AG04449 (cell line): ENCODE measurements around the gene BAIAP2L1.

ENCODE experiments used
- CTCF ChIA-PET: fragments of 350-600 bp; formaldehyde crosslinking; extraction: SDS; loops from one replicate; lab custom pipeline; 2021; ENCODE audit warnings: antibody characterized with exemption; lab: Yijun Ruan, JAX
- POLR2A ChIA-PET: fragments of 400-600, 350-600 bp; formaldehyde crosslinking; extraction: SDS; loops from one replicate; lab custom pipeline; 2020; ENCODE audit warnings: antibody characterized with exemption, inconsistent platforms; lab: Yijun Ruan, JAX
- DNase-seq: peaks from one replicate; pipeline ENCODE4 v3.0.0-alpha.2; 2010; ENCODE audit warnings: low read depth, low spot score
- H3K4me3 ChIP-seq: 2 replicates; pipeline ENCODE4 v1.5.1; 2011; ENCODE audit warnings: low read depth, mild to moderate bottlenecking, control low read depth, low read length
- CTCF ChIP-seq: IDR thresholded peaks from one replicate; pipeline ENCODE4 v1.5.1; 2011; ENCODE audit warnings: mild to moderate bottlenecking, moderate library complexity, low read length, control low read depth, inconsistent platforms; ENCODE audit not compliant: insufficient read depth; ENCODE audit errors: missing control alignments

Gene BAIAP2L1

GRCh38 chr7:98348726-98349474 lies 52.0 kb downstream of the BAIAP2L1 start:
- ChIA-PET CTCF (no interaction called here), POLR2A (no interaction called here)
- no peak for TF ChIP-seq CTCF
- no peak overlapping the region for H3K4me3 ChIP-seq
- no peak for DNase-seq

GRCh38 chr7:98346515-98347069 lies 54.3 kb downstream of the BAIAP2L1 start:
- ChIA-PET POLR2A (no interaction called here), CTCF (no interaction called here)
- no peak for TF ChIP-seq CTCF
- no peak overlapping the region for H3K4me3 ChIP-seq
- no peak for DNase-seq

- DNase-seq, result no peak
- ChIA-PET CTCF (interaction anchor here (0.9 to 1.3 kb wide), 3 partner anchors 30 to 77 kb away, joined by 3 read pairs; no protein-coding TSS in a partner anchor), POLR2A (interaction anchor here (0.5 to 0.7 kb wide), 3 partner anchors 12 to 526 kb away, joined by 3 to 4 read pairs (median 3); no protein-coding TSS in a partner anchor)
- H3K4me3 ChIP-seq, result no peak overlapping the region
- TF ChIP-seq CTCF, result no peak
These were observed 59.8 kb downstream of the BAIAP2L1 start for GRCh38 chr7:98341106-98341505.

GRCh38 chr7:98339043-98339442 lies 61.8 kb downstream of the BAIAP2L1 start:
- POLR2A ChIA-PET, result no interaction called here
- no peak for TF ChIP-seq CTCF
- no peak for DNase-seq
- H3K4me3 ChIP-seq, result no peak overlapping the region
- CTCF ChIA-PET, result interaction anchor here (0.9 kb wide), 1 partner anchor 62 kb away, joined by 3 read pairs; the partner anchor contains the start of gene BAIAP2L1

- POLR2A ChIA-PET, result no interaction called here
- H3K4me3 ChIP-seq, result no peak overlapping the region
- TF ChIP-seq CTCF, result no peak
- CTCF ChIA-PET, result interaction anchor here (0.7 kb wide), 1 partner anchor 32 kb away, joined by 3 read pairs; no protein-coding TSS in a partner anchor
- no peak for DNase-seq
These were observed 62.4 kb downstream of the BAIAP2L1 start for GRCh38 chr7:98338441-98338840.

GRCh38 chr7:98335411-98335977 lies 65.4 kb downstream of the BAIAP2L1 start:
- no peak overlapping the region for H3K4me3 ChIP-seq
- TF ChIP-seq CTCF, result no peak
- DNase-seq, result no peak
- POLR2A ChIA-PET, result no interaction called here
- CTCF ChIA-PET, result no interaction called here
